Gastrocnemius medialis (tissue), 4 donors: ENCODE measurements around the gene TMEM79.

Experiments
- CTCF ChIP-seq, 5 experiments: fragments of 450-650 bp in 3 of 5; fragments of 200-600 bp in 2 of 5; sonication (generic) in 2 of 5; IDR thresholded peaks in 4 of 5; conservative IDR thresholded peaks in 1 of 5; 1 replicate in 4 of 5; 2 replicates in 1 of 5; pipeline ENCODE4 v1.5.1; 2016 to 2019; ENCODE audit warnings: antibody characterized with exemption in 5 of 5, mild to moderate bottlenecking in 3 of 5, moderate library complexity in 3 of 5
- POLR2A ChIP-seq, 2 donors: fragments of 450-650 bp; IDR thresholded peaks; one replicate each; pipeline ENCODE4 v1.6.1; 2017; ENCODE audit warnings: antibody characterized with exemption in 2 of 2, mild to moderate bottlenecking in 2 of 2, moderate library complexity in 2 of 2

GRCh38 chr1:156316909-156317308, 32.8 kb downstream of the TMEM79 start:
- no peak for TF ChIP-seq POLR2A (IDR thresholded peaks at IDR 0.05)
- TF ChIP-seq CTCF (IDR thresholded peaks at IDR 0.05 in 4 of 5, conservative IDR thresholded peaks at IDR 0.05 in 1 of 5) = no peak
